ENCODE results near the gene DGKB.
"Not testable (repeated sequence)": the region's sequence is repeated elsewhere in the genome, so short reads cannot be mapped to it uniquely, and the experiment has no call there.

The DGKB gene

GRCh38 chr7:14374336-14374735, 528.2 kb downstream of the DGKB start:
- DNase-seq = no peak

GRCh38 chr7:14368285-14368684, 534.3 kb downstream of the DGKB start:
- no peak for DNase-seq

GRCh38 chr7:14351167-14351566, 551.4 kb downstream of the DGKB start:
- no peak for DNase-seq

GRCh38 chr7:14341200-14341775, 561.3 kb downstream of the DGKB start:
- DNase-seq = no peak

- DNase-seq = no peak
Observed at GRCh38 chr7:14340393-14341074, 562.0 kb downstream of the DGKB start.

GRCh38 chr7:14339861-14340260, 562.7 kb downstream of the DGKB start:
- DNase-seq = no peak

- DNase-seq = no peak
Observed at GRCh38 chr7:14336256-14336655, 566.3 kb downstream of the DGKB start.

GRCh38 chr7:14332155-14332554, 570.4 kb downstream of the DGKB start:
- DNase-seq = no peak

GRCh38 chr7:14324767-14325166, 577.8 kb downstream of the DGKB start:
- no peak for DNase-seq

- no peak for DNase-seq
Observed at GRCh38 chr7:14322724-14323123, 579.8 kb downstream of the DGKB start.

- no peak for DNase-seq
Observed at GRCh38 chr7:14321947-14322346, 580.6 kb downstream of the DGKB start.

GRCh38 chr7:14309432-14309831, 593.1 kb downstream of the DGKB start:
- DNase-seq = no peak

- DNase-seq = no peak
Observed at GRCh38 chr7:14305233-14305866, 597.2 kb downstream of the DGKB start.

- DNase-seq = no peak
Observed at GRCh38 chr7:14303536-14303935, 599.0 kb downstream of the DGKB start.

- DNase-seq = no peak
Observed at GRCh38 chr7:14294637-14295036, 607.9 kb downstream of the DGKB start.

GRCh38 chr7:14293434-14293833, 609.1 kb downstream of the DGKB start:
- DNase-seq = no peak

- DNase-seq = no peak
Observed at GRCh38 chr7:14292737-14293136, 609.8 kb downstream of the DGKB start.

- DNase-seq = no peak
Observed at GRCh38 chr7:14289957-14290356, 612.6 kb downstream of the DGKB start.

GRCh38 chr7:14288701-14289100, 613.9 kb downstream of the DGKB start:
- no peak for DNase-seq

- DNase-seq = no peak
Observed at GRCh38 chr7:14287398-14287797, 615.2 kb downstream of the DGKB start.

GRCh38 chr7:14286036-14286435, 616.5 kb downstream of the DGKB start:
- no peak for DNase-seq

- DNase-seq = not testable (repeated sequence)
Observed at GRCh38 chr7:14279065-14279871, 623.3 kb downstream of the DGKB start.

GRCh38 chr7:14275356-14275755, 627.2 kb downstream of the DGKB start:
- DNase-seq = no peak

GRCh38 chr7:14271441-14271840, 631.1 kb downstream of the DGKB start:
- DNase-seq = no peak
